BJ (cell line): Measurements from ENCODE around the gene UNC80. TPM values are rescaled to one million over a fixed set of nuclear protein-coding genes. Genes with fewer than 3 reads are reported as not detected.
A peak's percentile ranks its signal among the peaks of the same experiment; 100 is the strongest.

Source experiments
- CTCF ChIA-PET: fragments of 350-600 bp; formaldehyde crosslinking; extraction: SDS; loops from one replicate; lab custom pipeline; 2021; ENCODE audit warnings: antibody characterized with exemption, inconsistent platforms; lab: Yijun Ruan, JAX
- POLR2A ChIA-PET: fragments of 300-600 bp; sonication (Branson Sonifier 250); formaldehyde crosslinking; extraction: SDS; loops from one replicate; lab custom pipeline; 2021; ENCODE audit warnings: antibody characterized with exemption; lab: Charles Lee
- DNase-seq: peaks from one replicate; pipeline ENCODE4 v3.0.0-alpha.2; 2011; ENCODE audit warnings: low read depth
- H3K27me3 ChIP-seq: 2 replicates; pipeline ENCODE4 v1.6.0; 2011; ENCODE audit warnings: low read length; ENCODE audit not compliant: control insufficient read depth, insufficient read depth
- H3K36me3 ChIP-seq: 2 replicates; pipeline ENCODE4 v1.5.1; 2011; ENCODE audit warnings: low read length; ENCODE audit not compliant: control insufficient read depth, insufficient read depth
- H3K4me3 ChIP-seq: 2 replicates; pipeline ENCODE4 v1.5.1; 2011; ENCODE audit warnings: low read depth, mild to moderate bottlenecking, control low read depth, low read length
- polyA plus RNA-seq: library from polyadenylated mRNA; depleted of rRNA; stranded (reverse); fragments of >200 nt; gene quantifications from 2 replicates; pipeline ENCODE4 v1.2.3, GENCODE V29; 2011
- TF ChIP-seq, protein P1 (sequence below): IDR thresholded peaks from 2 replicates; pipeline ENCODE4 v1.5.1; 2011; ENCODE audit warnings: low read depth, mild to moderate bottlenecking, control low read depth, inconsistent platforms, low read length, moderate library complexity; ENCODE audit not compliant: insufficient read depth

Gene UNC80
- polyA plus RNA-seq, 1 experiment = not detected

DNA sequence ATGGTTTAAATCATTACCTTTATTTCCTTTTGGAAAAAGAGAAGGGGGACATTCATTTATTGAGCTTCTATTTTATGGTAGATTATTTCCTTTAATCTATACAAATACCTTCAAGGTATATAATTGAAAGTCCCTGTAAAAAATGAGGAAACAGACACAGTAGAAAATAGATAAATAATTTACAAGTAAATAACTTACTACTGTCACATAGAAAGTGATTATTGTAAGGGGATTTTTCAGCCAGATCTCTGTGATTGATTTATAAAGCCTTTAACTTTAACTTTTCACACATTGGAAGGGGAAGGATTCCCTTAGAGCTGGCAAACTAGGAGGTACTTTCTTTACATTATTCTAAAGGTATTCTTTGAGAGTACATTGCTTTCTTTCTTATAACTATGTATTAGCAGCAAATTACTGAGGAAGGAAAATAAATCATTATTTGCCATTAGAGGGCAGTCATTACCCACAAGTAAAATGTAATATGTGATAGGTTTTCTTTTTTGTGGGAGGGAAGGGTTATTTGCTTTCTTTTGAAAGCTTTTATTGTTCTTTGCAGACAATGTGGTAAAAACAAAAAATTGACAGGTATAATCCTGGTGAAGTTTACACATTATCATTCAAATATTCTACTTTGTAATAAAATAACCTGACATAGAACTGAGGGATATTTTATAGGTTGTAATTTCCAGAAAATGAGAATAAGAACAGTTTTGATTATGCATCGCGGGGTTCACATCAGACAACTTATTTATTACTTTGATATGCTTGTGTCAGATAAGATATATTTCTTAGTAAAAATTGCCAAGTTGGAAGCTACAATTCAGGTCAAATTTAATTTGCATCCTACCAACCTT is 206.0 kb downstream of the UNC80 start:
- peaks cover 2% of the 10 kb centered on the region; the same call in 1 of the 2 replicates for H3K27me3 ChIP-seq
- no peak for DNase-seq
- H3K36me3 ChIP-seq = no peaks in the 10 kb centered on the region
- CTCF ChIA-PET = interaction anchor here (0.6 to 5.9 kb wide), 11 partner anchors 8 to 1428 kb away, joined by 3 to 32 read pairs (median 5); partner anchors contain the start of gene ACADL
- no peak overlapping the region for H3K4me3 ChIP-seq
- POLR2A ChIA-PET = no interaction called here
- TF ChIP-seq, protein P1, sequence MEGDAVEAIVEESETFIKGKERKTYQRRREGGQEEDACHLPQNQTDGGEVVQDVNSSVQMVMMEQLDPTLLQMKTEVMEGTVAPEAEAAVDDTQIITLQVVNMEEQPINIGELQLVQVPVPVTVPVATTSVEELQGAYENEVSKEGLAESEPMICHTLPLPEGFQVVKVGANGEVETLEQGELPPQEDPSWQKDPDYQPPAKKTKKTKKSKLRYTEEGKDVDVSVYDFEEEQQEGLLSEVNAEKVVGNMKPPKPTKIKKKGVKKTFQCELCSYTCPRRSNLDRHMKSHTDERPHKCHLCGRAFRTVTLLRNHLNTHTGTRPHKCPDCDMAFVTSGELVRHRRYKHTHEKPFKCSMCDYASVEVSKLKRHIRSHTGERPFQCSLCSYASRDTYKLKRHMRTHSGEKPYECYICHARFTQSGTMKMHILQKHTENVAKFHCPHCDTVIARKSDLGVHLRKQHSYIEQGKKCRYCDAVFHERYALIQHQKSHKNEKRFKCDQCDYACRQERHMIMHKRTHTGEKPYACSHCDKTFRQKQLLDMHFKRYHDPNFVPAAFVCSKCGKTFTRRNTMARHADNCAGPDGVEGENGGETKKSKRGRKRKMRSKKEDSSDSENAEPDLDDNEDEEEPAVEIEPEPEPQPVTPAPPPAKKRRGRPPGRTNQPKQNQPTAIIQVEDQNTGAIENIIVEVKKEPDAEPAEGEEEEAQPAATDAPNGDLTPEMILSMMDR = peak; percentile 45

DNA sequence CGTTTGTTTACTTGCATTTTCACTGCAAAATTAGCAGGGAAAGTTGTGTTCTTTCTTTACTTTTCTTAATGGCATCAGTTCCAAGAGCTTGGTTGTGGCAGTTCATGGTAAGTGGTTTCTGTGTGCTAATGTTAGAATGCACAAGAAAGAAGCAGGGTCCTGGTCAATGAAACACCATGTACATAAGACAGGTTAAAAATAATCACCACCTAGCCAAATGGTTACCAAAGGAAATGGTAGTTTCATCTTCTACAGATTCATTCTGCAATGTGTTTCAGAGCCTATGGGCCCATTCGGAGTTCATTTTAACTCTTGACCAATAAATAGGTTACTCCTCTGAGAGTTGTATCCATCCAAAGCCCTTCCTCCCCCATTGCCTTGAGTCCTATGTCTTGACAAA is 212.7 kb downstream of the UNC80 start:
- no peak overlapping the region for H3K4me3 ChIP-seq
- TF ChIP-seq, protein P1 = no peak
- H3K27me3 ChIP-seq = peaks cover 2% of the 10 kb centered on the region; the same call in 1 of the 2 replicates
- H3K36me3 ChIP-seq = no peaks in the 10 kb centered on the region
- ChIA-PET POLR2A (no interaction called here), CTCF (interaction anchor here (0.9 kb wide), 1 partner anchor 211 kb away, joined by 4 read pairs; no protein-coding TSS in a partner anchor)
- no peak for DNase-seq

DNA sequence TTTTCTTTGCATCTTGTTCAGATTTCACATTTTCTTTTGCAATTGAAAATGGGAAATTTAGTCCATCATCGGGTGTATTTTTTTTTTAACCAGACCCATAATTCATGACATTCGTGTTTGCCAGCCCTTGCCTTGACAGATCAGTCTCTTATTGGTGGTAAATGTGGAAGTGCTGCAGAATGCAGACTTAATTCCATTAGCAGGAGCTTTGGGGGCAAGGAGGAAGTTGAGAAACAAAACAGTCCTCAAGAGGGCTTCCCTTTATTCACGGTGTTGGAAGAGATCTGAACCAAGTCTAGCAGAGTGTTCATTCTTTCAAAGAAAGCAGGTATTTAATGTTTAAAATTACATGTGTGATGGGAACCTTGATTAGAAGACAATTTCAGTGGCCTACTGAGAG is 214.2 kb downstream of the UNC80 start:
- ChIA-PET CTCF (interaction anchor here (2.0 kb wide), 1 partner anchor 9 kb away, joined by 6 read pairs; no protein-coding TSS in a partner anchor), POLR2A (no interaction called here)
- Histone ChIP-seq H3K27me3 (peaks cover 2% of the 10 kb centered on the region; the same call in 1 of the 2 replicates), H3K4me3 (no peak overlapping the region), H3K36me3 (no peaks in the 10 kb centered on the region)
- TF ChIP-seq, protein P1 = no peak
- DNase-seq = no peak

DNA sequence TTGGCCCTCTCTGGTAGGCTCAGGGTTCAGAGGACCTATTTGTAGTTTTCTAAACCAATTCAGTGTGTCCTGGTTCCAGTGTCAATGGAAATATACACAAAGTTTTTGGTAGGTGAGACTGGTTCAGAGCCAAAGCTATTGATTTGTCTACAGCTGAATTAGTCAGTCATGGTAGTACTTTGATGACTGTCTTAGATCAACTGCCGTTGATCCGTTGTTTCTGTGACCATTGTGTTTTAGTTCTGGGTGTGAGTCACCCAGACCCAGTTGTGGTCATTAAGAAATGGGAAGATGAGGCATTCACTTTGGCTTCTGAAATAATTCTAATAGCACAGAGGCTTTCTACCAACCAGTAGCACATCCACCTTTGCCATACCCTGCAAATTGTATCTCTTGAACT is 214.8 kb downstream of the UNC80 start:
- no peak overlapping the region for H3K4me3 ChIP-seq
- TF ChIP-seq, protein P1 = no peak
- ChIA-PET CTCF (interaction anchor here (2.0 kb wide), 1 partner anchor 9 kb away, joined by 6 read pairs; no protein-coding TSS in a partner anchor), POLR2A (no interaction called here)
- H3K36me3 ChIP-seq = no peaks in the 10 kb centered on the region
- DNase-seq = no peak
- peaks cover 2% of the 10 kb centered on the region; the same call in 1 of the 2 replicates for H3K27me3 ChIP-seq

DNA sequence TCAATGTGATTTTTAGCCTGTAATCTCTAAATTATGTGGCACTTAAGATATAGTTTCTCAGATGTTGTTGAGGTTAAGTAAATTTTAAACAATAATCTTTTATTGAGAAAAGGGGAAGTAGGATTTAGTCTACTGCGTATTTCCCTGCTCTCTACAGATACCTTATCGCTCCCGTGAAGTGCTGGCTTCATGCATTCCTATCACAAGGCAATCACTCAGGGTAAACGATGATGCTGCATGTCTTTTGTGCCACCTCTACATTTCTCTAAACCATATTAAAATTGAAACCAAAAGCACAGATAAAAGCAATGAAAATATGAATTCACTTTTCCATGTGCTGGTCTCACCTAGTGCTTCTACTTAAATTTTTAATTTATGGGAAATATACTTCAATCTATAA is 216.4 kb downstream of the UNC80 start:
- H3K27me3 ChIP-seq = peaks cover 2% of the 10 kb centered on the region; the same call in 1 of the 2 replicates
- no peak overlapping the region for H3K4me3 ChIP-seq
- ChIA-PET POLR2A (no interaction called here), CTCF (no interaction called here)
- TF ChIP-seq, protein P1 = no peak
- DNase-seq = no peak
- H3K36me3 ChIP-seq = no peaks in the 10 kb centered on the region
